CD4-positive, alpha-beta T cell treated with Interleukin-17A for 1 hour (primary cell): ENCODE data around the gene LSM6.

ENCODE experiments used
- DNase-seq: peaks from one replicate; pipeline ENCODE4 v3.0.0-alpha.2; 2020

Gene LSM6

DNA sequence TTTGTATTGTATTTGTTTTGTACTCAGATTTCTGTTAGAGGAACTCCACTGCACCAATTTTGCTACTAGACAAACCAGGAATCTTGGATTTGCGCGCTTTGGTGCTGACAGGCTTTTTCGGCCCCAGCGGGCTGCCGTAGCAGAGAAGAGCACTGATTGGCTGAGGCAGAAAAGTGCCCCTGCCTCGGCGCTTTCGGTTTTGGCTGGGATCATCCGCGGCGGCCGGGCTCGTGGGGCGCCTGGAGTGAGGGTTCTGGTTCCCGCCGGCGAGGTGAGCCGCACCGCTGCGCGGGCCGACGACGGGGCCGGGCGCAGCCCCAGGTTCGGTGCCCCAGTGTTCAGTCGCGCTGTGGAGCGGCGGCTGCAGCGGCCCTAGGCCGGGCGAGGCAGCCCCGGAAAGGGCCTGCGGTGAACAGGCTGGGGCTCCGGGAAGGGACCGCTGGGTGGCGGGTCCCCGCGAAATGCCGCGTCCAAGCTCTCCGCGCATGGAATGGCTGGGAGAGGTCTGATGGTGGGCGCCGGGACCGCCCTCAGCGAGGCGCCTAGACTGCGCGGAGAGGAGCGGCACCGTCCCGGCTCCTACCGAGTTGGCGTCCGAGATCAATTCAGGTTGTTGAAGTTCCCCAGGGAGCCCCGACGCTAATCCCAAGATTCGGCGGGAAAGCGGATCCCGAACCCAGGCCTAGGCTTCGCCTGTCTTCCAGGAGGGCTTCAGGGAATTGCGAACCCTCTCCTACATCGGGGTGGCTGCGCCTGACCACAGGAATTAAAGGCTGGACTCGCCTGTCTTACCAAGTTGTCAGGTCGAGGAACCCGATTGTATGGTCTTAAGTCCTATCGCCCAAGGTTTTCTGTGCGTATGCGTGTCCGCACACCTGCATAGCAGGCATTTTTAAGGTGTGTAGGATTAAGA lies at the start of gene LSM6:
LSM6 (plus strand) TSS at position 178 of the 913 bp plus-strand sequence. CDS start 7,204 bp downstream, outside the sequence.
- DNase-seq: peak; percentile 89

GRCh38 chr4:146132445-146132844 lies 43.1 kb upstream of the LSM6 start:
- DNase-seq: no peak

GRCh38 chr4:146134761-146135445 lies 40.6 kb upstream of the LSM6 start:
- DNase-seq: no peak

DNA sequence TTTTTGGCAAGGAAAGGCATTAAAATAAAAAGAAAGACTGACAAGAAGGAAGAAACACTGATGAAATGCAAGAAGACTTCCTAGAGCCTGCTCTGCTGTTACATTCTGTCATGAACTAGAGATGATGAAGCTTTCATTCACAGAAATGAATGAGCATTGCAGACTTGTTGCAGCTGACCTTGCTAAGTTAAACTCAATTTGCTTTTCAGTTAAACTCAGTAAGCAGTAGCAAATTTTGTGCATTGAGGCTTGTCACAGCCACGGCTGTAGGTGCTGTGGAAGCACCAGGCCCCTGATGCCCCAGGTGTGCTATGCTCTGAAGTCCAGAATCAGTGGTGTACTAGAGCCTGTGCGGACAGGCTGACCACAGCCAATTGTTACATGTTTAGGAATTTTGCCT lies 39.6 kb upstream of the LSM6 start:
- no peak for DNase-seq

DNA sequence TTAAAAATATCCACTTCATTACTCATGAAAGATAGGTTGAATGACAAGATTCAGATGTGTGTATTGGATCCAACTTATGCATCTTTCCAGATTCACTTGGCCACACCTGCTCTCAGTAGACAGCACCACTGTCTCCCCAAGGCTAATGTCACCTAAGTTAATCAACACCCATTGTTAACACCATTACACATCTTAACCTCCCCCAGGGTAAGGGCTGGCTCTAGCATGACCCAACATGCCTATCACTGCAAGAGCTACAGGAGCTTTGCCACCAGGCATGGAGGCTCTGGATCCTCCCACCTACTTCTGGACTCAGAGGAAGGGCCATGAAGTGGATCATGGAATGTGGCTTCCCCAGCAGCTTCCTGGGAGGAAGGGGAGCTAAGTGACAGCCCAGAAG lies 32.8 kb upstream of the LSM6 start:
- no peak for DNase-seq

- no peak for DNase-seq
These were observed 31.6 kb upstream of the LSM6 start for GRCh38 chr4:146143888-146144287.

DNA sequence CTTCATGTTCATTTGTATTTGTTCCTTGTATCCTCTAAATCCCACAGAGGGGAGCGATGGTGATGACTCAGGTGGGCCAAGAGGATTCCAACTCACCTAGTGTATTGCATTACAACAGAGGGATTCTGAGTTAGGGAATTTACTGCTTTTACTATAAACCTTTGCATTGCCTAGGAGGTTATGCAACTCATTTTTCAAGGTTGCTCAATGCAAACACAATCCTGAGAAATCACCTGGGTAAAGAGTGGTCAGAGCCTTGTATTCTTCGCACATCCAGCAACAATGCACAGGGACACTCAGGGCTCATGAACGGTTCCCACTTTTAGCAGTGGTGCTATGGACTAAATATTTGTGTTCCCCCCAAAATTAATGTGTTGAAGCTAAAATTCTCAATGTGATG lies 28.6 kb upstream of the LSM6 start:
- no peak for DNase-seq

GRCh38 chr4:146148021-146148420 lies 27.5 kb upstream of the LSM6 start:
- no peak for DNase-seq

GRCh38 chr4:146154057-146154456 lies 21.5 kb upstream of the LSM6 start:
- DNase-seq: no peak

DNA sequence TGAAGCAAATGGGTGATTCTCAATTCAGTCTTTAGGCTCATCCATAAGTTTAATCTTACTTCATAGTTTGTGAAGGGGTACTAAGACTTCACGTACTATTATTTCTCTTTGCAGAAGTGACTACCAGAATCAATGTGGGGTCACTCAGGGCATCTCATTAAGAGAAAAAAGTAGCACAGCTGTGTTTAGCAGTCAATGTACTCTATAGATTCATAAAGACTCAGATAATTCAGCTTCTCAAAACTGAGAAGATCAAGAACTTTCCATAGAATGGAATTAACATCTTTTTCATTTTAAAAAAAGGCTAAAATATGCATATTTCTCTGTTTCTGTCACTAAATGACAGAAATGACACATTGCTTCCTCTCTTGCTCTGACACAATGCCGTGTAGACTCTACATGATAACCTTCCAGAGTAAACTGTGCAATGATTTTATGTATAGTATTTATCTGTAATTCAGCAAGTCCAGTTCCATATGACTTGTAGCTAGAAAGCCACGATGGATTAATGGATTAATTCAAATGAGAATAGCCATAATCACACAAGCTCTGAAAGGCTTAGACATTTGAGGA lies 20.3 kb upstream of the LSM6 start:
- no peak for DNase-seq

GRCh38 chr4:146158036-146158745 lies 17.3 kb upstream of the LSM6 start:
- DNase-seq: no peak

GRCh38 chr4:146159384-146160058 lies 16.0 kb upstream of the LSM6 start:
- DNase-seq: no peak

DNA sequence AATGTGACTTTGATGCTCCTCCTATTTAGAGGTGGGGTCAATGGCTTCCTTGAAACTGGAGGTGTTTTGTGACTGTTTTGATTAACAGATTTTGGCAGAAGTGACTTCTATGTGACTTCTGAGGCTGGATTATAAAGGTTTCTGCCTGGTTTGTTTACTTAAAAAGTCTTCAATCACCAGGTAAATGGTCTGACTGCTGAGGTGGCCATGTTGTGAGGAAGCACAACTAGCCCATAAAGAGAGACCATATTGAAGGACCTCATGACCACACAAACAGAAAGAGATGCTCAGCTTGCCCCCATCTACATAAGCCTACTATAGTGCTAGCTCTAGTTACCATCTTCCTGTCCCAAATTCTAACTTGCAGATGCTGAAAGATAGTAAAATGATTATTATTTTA lies 14.3 kb upstream of the LSM6 start:
- no peak for DNase-seq

DNA sequence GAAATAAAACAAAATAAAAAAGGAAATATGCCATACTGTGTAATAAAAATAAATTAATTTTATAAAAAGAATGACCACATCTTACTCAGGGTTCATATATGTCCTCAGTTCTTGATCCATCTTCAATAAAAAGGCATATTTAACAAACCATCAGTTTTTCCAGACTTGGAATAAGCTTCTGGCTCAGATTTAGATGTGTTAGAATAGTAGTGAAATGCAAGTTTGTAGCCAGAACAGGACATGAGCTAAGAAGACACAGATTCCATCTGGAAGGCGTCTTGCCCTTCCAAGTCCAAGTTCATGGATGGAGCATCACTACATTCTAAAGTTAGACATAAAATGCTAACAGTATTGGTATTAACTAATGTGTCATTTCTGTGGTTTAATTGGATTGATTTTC lies 10.3 kb upstream of the LSM6 start:
- no peak for DNase-seq

DNA sequence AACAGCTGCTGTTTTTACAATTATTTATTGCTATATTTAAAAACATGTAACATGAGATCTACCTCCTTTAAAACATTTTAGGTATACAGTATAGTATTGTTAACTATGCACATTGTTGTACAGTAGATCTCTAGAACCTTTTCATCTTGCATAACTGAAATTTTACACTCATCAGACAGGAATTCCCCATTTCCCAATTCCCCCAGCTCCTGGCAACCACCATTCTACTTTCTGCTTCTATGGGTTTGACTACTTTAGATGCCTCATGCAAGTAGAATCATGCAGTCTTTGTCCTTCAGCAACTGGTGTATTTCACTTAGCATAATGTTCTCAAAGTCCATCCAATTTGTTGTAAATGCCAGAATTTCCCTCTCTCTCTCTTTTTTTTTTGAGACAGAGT lies 9.7 kb upstream of the LSM6 start:
- no peak for DNase-seq

DNA sequence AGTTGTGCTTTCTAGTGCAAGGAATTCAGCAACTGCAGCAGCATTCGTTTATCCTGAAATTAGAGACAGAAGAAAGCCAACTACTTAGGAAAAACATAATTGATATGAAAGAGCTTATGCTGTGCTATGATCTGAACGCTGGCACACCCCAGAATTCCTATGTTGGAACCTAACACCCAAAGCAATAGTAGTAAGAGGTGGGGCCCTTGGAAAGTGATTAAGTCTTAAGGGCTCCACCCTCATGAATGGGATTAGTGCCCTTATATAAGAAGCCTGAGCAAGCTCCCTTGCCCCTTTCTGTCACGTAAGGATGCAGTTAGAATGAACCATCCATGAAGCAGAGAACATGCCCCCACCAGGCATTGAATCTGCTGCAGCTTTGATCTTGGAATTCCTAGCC lies 5.4 kb upstream of the LSM6 start:
- DNase-seq: no peak

DNA sequence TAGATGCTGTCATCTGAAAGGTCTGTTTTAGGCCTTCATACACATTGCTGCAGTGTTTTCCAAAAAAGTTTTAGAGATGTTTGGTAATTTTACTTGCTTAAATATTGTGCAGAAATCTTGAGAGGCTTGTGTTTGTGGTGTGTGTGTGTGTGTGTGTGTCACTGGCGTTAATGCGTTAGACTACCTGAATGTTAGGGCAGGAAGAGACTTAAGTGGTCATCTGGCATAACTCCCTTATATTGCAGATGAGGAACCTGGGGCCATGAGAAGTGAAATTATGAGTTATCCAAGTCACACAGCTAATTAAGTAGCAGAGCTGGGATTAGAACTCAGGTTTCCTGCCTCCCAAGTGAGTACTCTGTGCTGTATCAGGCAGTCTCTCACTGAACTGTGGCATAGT lies 1.4 kb downstream of the LSM6 start:
- peak; percentile 13 for DNase-seq

GRCh38 chr4:146178126-146178525 lies 2.6 kb downstream of the LSM6 start:
- no peak for DNase-seq

DNA sequence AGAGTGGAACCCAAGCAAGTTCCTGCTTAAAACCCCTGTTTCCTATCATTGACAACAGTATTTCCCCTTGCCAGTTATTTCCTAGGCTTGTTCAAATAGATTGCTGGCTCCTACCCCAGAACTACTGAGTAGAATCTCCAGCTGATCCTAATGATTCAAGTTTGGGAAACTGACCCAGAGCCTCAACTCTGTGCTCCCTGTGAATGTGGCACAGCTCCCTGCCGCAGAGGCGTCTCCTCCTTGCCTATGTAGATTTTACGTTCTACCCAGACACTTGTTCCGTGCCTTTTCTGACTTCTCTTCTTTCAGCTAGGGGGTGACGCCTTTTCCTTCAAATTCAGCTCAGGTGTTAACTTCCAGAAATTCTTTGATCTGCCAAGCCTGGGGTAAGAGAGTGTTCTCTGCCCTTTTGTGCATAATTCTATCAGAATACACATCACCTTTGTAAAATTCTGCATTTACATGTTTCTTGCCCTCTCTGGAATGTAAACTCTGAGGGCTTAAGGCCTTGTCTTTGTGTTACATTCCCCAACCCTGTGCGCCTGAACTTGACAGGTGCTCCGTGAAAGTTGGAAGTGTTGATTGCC lies 4.4 kb downstream of the LSM6 start:
- DNase-seq: no peak

DNA sequence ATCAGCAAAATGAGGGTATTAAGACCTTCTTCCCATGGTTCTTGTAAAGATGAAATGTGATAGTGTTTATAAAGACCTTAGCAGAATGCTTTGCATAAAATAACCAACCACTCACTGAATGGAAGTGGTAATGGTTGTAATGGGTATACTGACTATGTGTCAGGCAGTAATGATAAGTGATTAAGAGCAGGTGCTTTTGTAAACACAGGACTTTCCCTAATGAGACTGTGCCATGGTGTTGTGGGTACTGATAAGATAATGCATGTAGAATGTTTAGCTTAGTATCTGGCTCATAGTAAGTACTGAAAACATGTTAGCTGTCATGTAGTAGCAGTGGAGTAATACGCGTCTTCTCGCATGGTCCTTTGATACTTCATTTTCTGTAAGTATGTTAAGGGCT lies 6.9 kb downstream of the LSM6 start:
- DNase-seq: no peak

- no peak for DNase-seq
These were observed 7.7 kb downstream of the LSM6 start for GRCh38 chr4:146183209-146183608.

GRCh38 chr4:146186041-146186440 lies 10.5 kb downstream of the LSM6 start:
- no peak for DNase-seq
